GM12892 (cell line): Measurements from ENCODE around the gene PELI1.

Experiments
- POLR2A ChIP-seq: IDR thresholded peaks from 2 replicates; pipeline ENCODE4 v1.6.1; 2011; ENCODE audit warnings: low read depth, low read length, control low read depth
- POLR2AphosphoS5 ChIP-seq: IDR thresholded peaks from 2 replicates; pipeline ENCODE4 v1.6.1; 2011; ENCODE audit warnings: low read depth, low read length, control low read depth
- TAF1 ChIP-seq: IDR thresholded peaks from 2 replicates; pipeline ENCODE4 v1.6.1; 2011; ENCODE audit warnings: low read depth, mild to moderate bottlenecking, control low read depth, low read length, borderline replicate concordance

GRCh38 chr2:64120008-64120407, 24.2 kb downstream of the PELI1 start:
- no peak for TF ChIP-seq POLR2A
- TF ChIP-seq TAF1: no peak
- TF ChIP-seq POLR2AphosphoS5: no peak
